Liver (tissue), 3 donors: ENCODE results near the gene MCF2L2.

Source experiments
- CTCF ChIP-seq: fragments of 150-350 bp; IDR thresholded peaks from 2 replicates; pipeline ENCODE4 v1.5.1; 2017; ENCODE audit warnings: improper control_type of control experiment, low read depth, low read length; ENCODE audit not compliant: missing input control
- GABPA ChIP-seq, 2 donors: IDR thresholded peaks in 1 of 2; conservative IDR thresholded peaks in 1 of 2; 2 replicates each; pipeline ENCODE4 v1.6.1; 2016; ENCODE audit warnings: antibody characterized with exemption in 2 of 2, mild to moderate bottlenecking in 1 of 2, moderate library complexity in 1 of 2
- MAX ChIP-seq: IDR thresholded peaks from 2 replicates; pipeline ENCODE4 v1.6.1; 2016; ENCODE audit warnings: antibody characterized with exemption
- TAF1 ChIP-seq: conservative IDR thresholded peaks from 2 replicates; pipeline ENCODE4 v1.6.1; 2016; ENCODE audit warnings: antibody characterized with exemption, mild to moderate bottlenecking
- ZBTB33 ChIP-seq: IDR thresholded peaks from 2 replicates; pipeline ENCODE4 v1.6.1; 2016; ENCODE audit warnings: antibody characterized with exemption
- donor health status: healthy.
- donor health status: healthy.

GRCh38 chr3:183388213-183388895 lies 40.1 kb downstream of the MCF2L2 start:
- TF ChIP-seq ZBTB33 (no peak), TAF1 (no peak), CTCF (no peak), GABPA (IDR thresholded peaks at IDR 0.05 in 1 of 2, conservative IDR thresholded peaks at IDR 0.05 in 1 of 2) (no peak), MAX (no peak)
